ENCODE measurements around the gene DOCK1.

The DOCK1 gene

GRCh38 chr10:127216274-127216673 is 311.0 kb downstream of the DOCK1 start:
- DNase-seq (ENCODE audit: low read depth in 2 of 2): no peak

- DNase-seq (ENCODE audit: low read depth in 2 of 2): no peak
Measured at GRCh38 chr10:127216786-127217185, 311.6 kb downstream of the DOCK1 start.

- no peak for DNase-seq (ENCODE audit: low read depth in 2 of 2)
Measured at GRCh38 chr10:127218658-127219057, 313.4 kb downstream of the DOCK1 start.

GRCh38 chr10:127221281-127221680 is 316.1 kb downstream of the DOCK1 start:
- no peak for DNase-seq (ENCODE audit: low read depth in 2 of 2)

GRCh38 chr10:127227027-127227426 is 321.8 kb downstream of the DOCK1 start:
- no peak for DNase-seq (ENCODE audit: low read depth in 2 of 2)

- DNase-seq (ENCODE audit: low read depth in 2 of 2): no peak
Measured at GRCh38 chr10:127227663-127228062, 322.4 kb downstream of the DOCK1 start.

- DNase-seq (ENCODE audit: low read depth in 2 of 2): no peak
Measured at GRCh38 chr10:127228195-127228787, 323.1 kb downstream of the DOCK1 start.

- DNase-seq (ENCODE audit: low read depth in 2 of 2): no peak
Measured at GRCh38 chr10:127234306-127234800, 329.1 kb downstream of the DOCK1 start.

- no peak for DNase-seq (ENCODE audit: low read depth in 2 of 2)
Measured at GRCh38 chr10:127236266-127236665, 331.0 kb downstream of the DOCK1 start.

- no peak for DNase-seq (ENCODE audit: low read depth in 2 of 2)
Measured at GRCh38 chr10:127242914-127243313, 337.7 kb downstream of the DOCK1 start.

GRCh38 chr10:127243490-127244272 is 338.5 kb downstream of the DOCK1 start:
- no peak for DNase-seq (ENCODE audit: low read depth in 2 of 2)

GRCh38 chr10:127245456-127245855 is 340.2 kb downstream of the DOCK1 start:
- no peak for DNase-seq (ENCODE audit: low read depth in 2 of 2)

GRCh38 chr10:127250031-127250430 is 344.8 kb downstream of the DOCK1 start:
- DNase-seq (ENCODE audit: low read depth in 2 of 2): no peak

- DNase-seq (ENCODE audit: low read depth in 2 of 2): no peak
Measured at GRCh38 chr10:127252818-127253217, 347.6 kb downstream of the DOCK1 start.

- DNase-seq (ENCODE audit: low read depth in 2 of 2): no peak
Measured at GRCh38 chr10:127254276-127254675, 349.0 kb downstream of the DOCK1 start.

GRCh38 chr10:127257395-127257794 is 352.2 kb downstream of the DOCK1 start:
- DNase-seq (ENCODE audit: low read depth in 2 of 2): no peak

GRCh38 chr10:127259347-127259746 is 354.1 kb downstream of the DOCK1 start:
- no peak for DNase-seq (ENCODE audit: low read depth in 2 of 2)

- DNase-seq (ENCODE audit: low read depth in 2 of 2): no peak
Measured at GRCh38 chr10:127262606-127263005, 357.4 kb downstream of the DOCK1 start.

GRCh38 chr10:127265288-127265687 is 360.1 kb downstream of the DOCK1 start:
- no peak for DNase-seq (ENCODE audit: low read depth in 2 of 2)

GRCh38 chr10:127266431-127266830 is 361.2 kb downstream of the DOCK1 start:
- DNase-seq (ENCODE audit: low read depth in 2 of 2): no peak

- DNase-seq (ENCODE audit: low read depth in 2 of 2): no peak
Measured at GRCh38 chr10:127267442-127267841, 362.2 kb downstream of the DOCK1 start.

- DNase-seq (ENCODE audit: low read depth in 2 of 2): no peak
Measured at GRCh38 chr10:127272076-127272475, 366.8 kb downstream of the DOCK1 start.

GRCh38 chr10:127275272-127275671 is 370.0 kb downstream of the DOCK1 start:
- DNase-seq (ENCODE audit: low read depth in 2 of 2): no peak

All from fibroblast of skin of left biceps (primary cell).